HFFc6 (cell line): Measurements from ENCODE around the gene TMEFF1. TPM values are rescaled to one million over a fixed set of nuclear protein-coding genes. Genes with fewer than 3 reads are reported as not detected.
A peak's percentile ranks its signal among the peaks of the same experiment; 100 is the strongest.

Source experiments
- DNase-seq: peaks from one replicate; pipeline ENCODE4 v3.0.0-alpha.2; 2018
- H3K27ac Mint-ChIP-seq: 2 replicates; pipeline ENCODE4 v1.8.0; 2020; ENCODE audit warnings: mild to moderate bottlenecking, mixed read lengths
- H3K27me3 Mint-ChIP-seq: 2 replicates; pipeline ENCODE4 v1.8.0; 2021; ENCODE audit warnings: mild to moderate bottlenecking, moderate library complexity, mixed read lengths; ENCODE audit not compliant: insufficient read depth
- H3K36me3 Mint-ChIP-seq: 2 replicates; pipeline ENCODE4 v1.8.0; 2021; ENCODE audit warnings: low read depth, mixed read lengths
- H3K4me1 Mint-ChIP-seq: 2 replicates; pipeline ENCODE4 v1.8.0; 2020; ENCODE audit warnings: low read depth, mixed read lengths
- H3K4me3 Mint-ChIP-seq: 2 replicates; pipeline ENCODE4 v1.8.0; 2020; ENCODE audit warnings: mild to moderate bottlenecking, moderate library complexity, mixed read lengths
- H3K9me3 Mint-ChIP-seq: 2 replicates; pipeline ENCODE4 v1.8.0; 2020; ENCODE audit warnings: mild to moderate bottlenecking, mixed read lengths
- total RNA-seq, 6 experiments: library from RNA; stranded (reverse); fragmentation: NEBNext Ultra II Directional; extraction: Animal tissue kit (Norgen Biotek cat#: 25700); gene quantifications; 2 replicates in 1 of 6; 3 replicates in 5 of 6; pipeline ENCODE4 v1.2.3, GENCODE V29; 2021
- TF ChIP-seq, protein P1 (sequence below): fragments of 200-600 bp; sonication (generic); IDR thresholded peaks from 2 replicates; pipeline ENCODE4 v1.5.0; 2021; ENCODE audit warnings: antibody characterized with exemption, mild to moderate bottlenecking

TMEFF1 gene
- total RNA-seq, 6 experiments from 2014 or later: 1.3 to 2.4 (median 1.6) TPM

GRCh38 chr9:100452894-100453293 lies 20.1 kb upstream of the TMEFF1 start:
- H3K4me1 Mint-ChIP-seq: peaks cover 14% of the 10 kb centered on the region
- DNase-seq: no peak
- no peaks in the 10 kb centered on the region for H3K9me3 Mint-ChIP-seq
- TF ChIP-seq, protein P1, sequence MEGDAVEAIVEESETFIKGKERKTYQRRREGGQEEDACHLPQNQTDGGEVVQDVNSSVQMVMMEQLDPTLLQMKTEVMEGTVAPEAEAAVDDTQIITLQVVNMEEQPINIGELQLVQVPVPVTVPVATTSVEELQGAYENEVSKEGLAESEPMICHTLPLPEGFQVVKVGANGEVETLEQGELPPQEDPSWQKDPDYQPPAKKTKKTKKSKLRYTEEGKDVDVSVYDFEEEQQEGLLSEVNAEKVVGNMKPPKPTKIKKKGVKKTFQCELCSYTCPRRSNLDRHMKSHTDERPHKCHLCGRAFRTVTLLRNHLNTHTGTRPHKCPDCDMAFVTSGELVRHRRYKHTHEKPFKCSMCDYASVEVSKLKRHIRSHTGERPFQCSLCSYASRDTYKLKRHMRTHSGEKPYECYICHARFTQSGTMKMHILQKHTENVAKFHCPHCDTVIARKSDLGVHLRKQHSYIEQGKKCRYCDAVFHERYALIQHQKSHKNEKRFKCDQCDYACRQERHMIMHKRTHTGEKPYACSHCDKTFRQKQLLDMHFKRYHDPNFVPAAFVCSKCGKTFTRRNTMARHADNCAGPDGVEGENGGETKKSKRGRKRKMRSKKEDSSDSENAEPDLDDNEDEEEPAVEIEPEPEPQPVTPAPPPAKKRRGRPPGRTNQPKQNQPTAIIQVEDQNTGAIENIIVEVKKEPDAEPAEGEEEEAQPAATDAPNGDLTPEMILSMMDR: no peak
- H3K36me3 Mint-ChIP-seq: peaks cover 53% of the 10 kb centered on the region
- peaks cover 3% of the 10 kb centered on the region; the same call in 1 of the 2 replicates for H3K27me3 Mint-ChIP-seq
- H3K4me3 Mint-ChIP-seq: no peak overlapping the region
- H3K27ac Mint-ChIP-seq: no peak overlapping the region

DNA sequence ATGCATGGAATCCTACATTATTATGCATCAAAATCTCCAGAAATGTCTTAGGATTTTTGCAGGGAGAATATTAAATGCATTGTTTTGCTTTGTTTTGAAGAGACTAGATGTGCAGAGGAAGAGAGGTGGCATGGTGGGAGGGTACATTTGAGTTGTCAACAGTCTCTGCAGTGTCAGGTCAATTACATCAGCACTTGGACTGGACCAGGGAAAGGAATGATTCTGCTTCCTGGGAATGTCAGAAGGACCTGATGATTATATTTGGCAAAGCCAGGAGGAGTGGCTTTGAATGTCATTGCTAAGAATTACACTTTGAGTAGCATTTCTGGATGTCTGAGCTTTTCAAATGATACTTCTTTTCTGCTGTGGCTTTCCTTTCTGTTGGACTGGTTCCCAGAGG lies 17.5 kb upstream of the TMEFF1 start:
- TF ChIP-seq, protein P1: no peak
- Mint-ChIP-seq H3K4me3 (no peak overlapping the region), H3K27ac (peak overlapping the region; percentile 27; the same call in 1 of the 2 replicates)

GRCh38 chr9:100457517-100457916 lies 15.4 kb upstream of the TMEFF1 start:
- no peak for DNase-seq
- Mint-ChIP-seq H3K4me1 (peaks cover 18% of the 10 kb centered on the region), H3K27ac (no peak overlapping the region), H3K36me3 (peaks cover 19% of the 10 kb centered on the region), H3K4me3 (no peak overlapping the region), H3K9me3 (no peaks in the 10 kb centered on the region), H3K27me3 (peaks cover 3% of the 10 kb centered on the region; the same call in 1 of the 2 replicates)
- TF ChIP-seq, protein P1: no peak

More for the DNA sequence above, 17.5 kb upstream of the TMEFF1 start:
- no peaks in the 10 kb centered on the region for H3K9me3 Mint-ChIP-seq
- H3K4me1 Mint-ChIP-seq: peaks cover 14% of the 10 kb centered on the region
- peaks cover 3% of the 10 kb centered on the region; the same call in 1 of the 2 replicates for H3K27me3 Mint-ChIP-seq
- DNase-seq: no peak
- H3K36me3 Mint-ChIP-seq: peaks cover 38% of the 10 kb centered on the region

- H3K9me3 Mint-ChIP-seq: no peaks in the 10 kb centered on the region
- H3K27me3 Mint-ChIP-seq: peaks cover 3% of the 10 kb centered on the region; the same call in 1 of the 2 replicates
- H3K4me3 Mint-ChIP-seq: no peak overlapping the region
- H3K36me3 Mint-ChIP-seq: no peaks in the 10 kb centered on the region
- no peak for DNase-seq
- TF ChIP-seq, protein P1: no peak
- H3K4me1 Mint-ChIP-seq: peaks cover 27% of the 10 kb centered on the region
- no peak overlapping the region for H3K27ac Mint-ChIP-seq
Observed at GRCh38 chr9:100459963-100460362, 13.0 kb upstream of the TMEFF1 start.

DNA sequence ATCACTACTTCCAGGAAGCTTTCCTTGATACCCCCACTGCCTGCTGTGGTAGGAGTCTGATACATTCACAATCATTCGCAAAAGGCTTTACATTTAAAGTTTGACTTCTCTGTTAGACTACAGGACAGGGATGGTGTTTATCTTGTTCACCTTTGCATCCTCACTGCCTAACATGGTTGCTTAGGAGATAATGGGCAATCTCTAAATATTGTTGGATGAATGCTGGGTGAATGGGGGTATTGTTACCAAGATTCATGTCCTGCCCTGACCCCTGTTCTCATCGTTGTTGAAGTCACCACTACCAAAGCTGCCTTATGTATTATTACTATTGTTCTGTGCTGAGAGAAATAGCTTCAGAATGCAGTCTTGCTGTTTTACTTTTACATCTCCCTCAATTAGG lies 7.7 kb upstream of the TMEFF1 start:
- Mint-ChIP-seq H3K27ac (no peak overlapping the region), H3K27me3 (no peaks in the 10 kb centered on the region), H3K36me3 (no peaks in the 10 kb centered on the region), H3K9me3 (no peaks in the 10 kb centered on the region), H3K4me1 (peaks cover 14% of the 10 kb centered on the region), H3K4me3 (no peak overlapping the region)
- TF ChIP-seq, protein P1: no peak
- DNase-seq: no peak

- no peak for DNase-seq
- H3K4me1 Mint-ChIP-seq: peaks cover 14% of the 10 kb centered on the region
- H3K36me3 Mint-ChIP-seq: no peaks in the 10 kb centered on the region
- H3K27ac Mint-ChIP-seq: no peak overlapping the region
- H3K9me3 Mint-ChIP-seq: no peaks in the 10 kb centered on the region
- H3K27me3 Mint-ChIP-seq: no peaks in the 10 kb centered on the region
- TF ChIP-seq, protein P1: no peak
- no peak overlapping the region for H3K4me3 Mint-ChIP-seq
Observed at GRCh38 chr9:100465761-100466160, 7.2 kb upstream of the TMEFF1 start.
